HG03103 (cell line): ENCODE results near the gene OR52J3.
"Not testable (repeated sequence)": the region's sequence is repeated elsewhere in the genome, so short reads cannot be mapped to it uniquely, and the experiment has no call there.

Experiments used
- ATAC-seq: cut with Tn5 transposase; IDR thresholded peaks from one replicate; pipeline ENCODE4 v1.9.1; 2021; ENCODE audit warnings: low read depth; ENCODE audit not compliant: unreplicated experiment

The OR52J3 gene

GRCh38 chr11:5046226-5046625 lies at the start of gene OR52J3:
OR52J3 (plus strand) TSS chr11:5046526; CDS start chr11:5046526, 0 bp downstream.
- no peak for ATAC-seq

DNA sequence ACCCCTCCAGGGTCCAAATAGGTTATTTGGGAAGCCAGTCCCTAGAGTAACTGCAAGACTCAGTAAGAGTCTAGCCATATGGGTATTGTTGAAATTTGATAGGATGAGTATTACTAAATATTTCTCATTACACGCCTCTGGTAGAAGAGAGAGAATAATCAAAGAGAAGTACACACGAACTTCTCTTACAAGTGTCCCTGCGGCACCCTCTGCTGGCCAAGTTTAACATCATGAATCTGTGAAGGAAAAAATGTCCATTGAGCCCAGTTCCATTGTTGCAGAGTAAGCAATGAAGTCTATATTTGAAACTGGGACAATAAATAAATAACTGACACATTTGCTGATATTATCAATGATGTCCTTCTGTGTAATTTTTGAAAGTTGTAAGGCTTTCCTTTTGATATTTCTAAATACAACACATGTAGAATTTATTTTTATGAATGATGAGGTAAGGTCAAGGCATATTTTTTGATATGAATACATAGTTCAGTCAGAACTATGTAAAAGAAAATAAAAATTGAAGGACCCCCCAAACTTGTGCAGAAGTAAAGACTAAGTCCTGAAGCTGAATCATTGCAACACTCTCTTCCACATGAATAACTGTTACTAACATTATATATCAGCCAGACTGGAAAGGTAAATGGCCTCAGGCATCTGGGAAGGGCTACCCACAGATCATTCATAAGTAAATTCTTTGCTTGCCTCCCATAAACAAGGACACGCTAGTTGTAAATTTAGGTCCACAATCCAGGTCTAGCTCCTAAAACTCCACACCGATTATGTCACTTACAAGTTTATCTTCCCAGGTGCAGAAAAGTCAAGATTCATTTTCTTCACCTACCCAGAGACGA lies 41.7 kb upstream of the OR52J3 start:
- no peak for ATAC-seq

- no peak for ATAC-seq
Observed at GRCh38 chr11:5007561-5007960, 38.8 kb upstream of the OR52J3 start.

- no peak for ATAC-seq
Observed at GRCh38 chr11:5011254-5011653, 35.1 kb upstream of the OR52J3 start.

GRCh38 chr11:5013012-5013411 lies 33.3 kb upstream of the OR52J3 start:
- ATAC-seq: no peak

DNA sequence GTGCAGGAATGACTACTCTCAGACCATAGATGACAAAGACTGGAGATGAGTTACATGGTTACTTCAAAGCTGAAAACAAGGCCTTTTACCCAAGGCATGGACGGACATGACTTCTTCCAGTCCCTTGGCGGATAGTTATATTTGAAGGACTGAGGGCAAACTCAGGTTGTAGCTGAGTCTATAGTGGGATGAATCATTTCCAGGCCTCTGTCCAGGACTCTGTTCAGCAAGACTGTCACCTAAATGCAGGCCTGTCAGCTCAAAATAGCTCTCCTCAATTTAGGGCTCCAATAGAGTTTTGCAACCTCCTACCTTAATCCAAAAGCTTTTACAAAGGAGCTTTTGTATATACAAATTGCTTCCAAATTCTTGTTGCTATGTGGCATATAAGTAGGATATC lies 24.3 kb upstream of the OR52J3 start:
- ATAC-seq: no peak

DNA sequence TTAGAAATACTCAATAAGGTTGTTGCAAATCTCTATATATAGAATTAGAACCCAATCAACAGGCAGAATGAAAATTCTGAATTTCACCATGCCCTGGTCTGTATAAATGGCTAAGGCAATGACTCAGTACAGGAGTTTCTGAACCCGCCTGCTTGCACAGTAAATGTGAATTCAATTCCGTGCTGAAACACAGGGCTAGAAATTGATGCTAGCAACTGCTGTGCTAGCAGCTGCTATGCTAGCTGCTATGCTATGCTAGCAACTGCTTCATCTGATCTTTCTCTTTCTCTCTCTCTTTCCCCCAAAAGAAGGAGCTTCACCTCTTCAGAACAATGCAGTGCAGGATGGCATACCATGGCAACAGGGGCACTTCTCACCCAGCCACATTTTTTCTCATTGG lies 9.7 kb upstream of the OR52J3 start:
- ATAC-seq: no peak

- no peak for ATAC-seq
Observed at GRCh38 chr11:5037926-5038325, 8.4 kb upstream of the OR52J3 start.

GRCh38 chr11:5038341-5038740 lies 8.0 kb upstream of the OR52J3 start:
- no peak for ATAC-seq

- no peak for ATAC-seq
Observed at GRCh38 chr11:5040876-5041275, 5.5 kb upstream of the OR52J3 start.

GRCh38 chr11:5042091-5042490 lies 4.2 kb upstream of the OR52J3 start:
- no peak for ATAC-seq

DNA sequence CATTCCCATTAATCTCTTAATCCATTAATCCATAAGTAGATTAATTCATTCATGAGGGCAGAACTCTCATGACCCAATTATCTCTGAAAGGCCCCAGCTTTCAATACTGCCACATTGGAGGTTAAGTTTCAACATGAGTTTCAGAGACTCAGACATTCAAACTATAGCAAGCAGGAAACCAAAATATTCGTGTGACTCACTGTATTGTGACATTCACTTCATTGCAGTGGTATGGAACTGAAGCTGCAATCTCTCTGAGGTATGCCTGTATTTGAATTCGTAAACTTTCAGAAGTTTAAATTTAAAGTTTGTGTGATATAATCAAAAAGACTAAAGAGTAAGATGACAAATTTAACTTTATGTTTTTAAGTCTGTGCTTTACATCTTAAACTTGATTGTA lies 2.9 kb upstream of the OR52J3 start:
- ATAC-seq: no peak

DNA sequence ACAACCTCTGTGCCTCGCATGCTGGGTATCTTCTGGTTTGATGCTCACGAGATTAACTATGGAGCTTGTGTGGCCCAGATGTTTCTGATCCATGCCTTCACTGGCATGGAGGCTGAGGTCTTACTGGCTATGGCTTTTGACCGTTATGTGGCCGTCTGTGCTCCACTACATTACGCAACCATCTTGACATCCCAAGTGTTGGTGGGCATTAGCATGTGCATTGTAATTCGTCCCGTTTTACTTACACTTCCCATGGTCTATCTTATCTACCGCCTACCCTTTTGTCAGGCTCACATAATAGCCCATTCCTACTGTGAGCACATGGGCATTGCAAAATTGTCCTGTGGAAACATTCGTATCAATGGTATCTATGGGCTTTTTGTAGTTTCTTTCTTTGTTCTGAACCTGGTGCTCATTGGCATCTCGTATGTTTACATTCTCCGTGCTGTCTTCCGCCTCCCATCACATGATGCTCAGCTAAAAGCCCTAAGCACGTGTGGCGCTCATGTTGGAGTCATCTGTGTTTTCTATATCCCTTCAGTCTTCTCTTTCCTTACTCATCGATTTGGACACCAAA lies 516 bp downstream of the OR52J3 start:
- no peak for ATAC-seq

- not testable (repeated sequence) for ATAC-seq
Observed at GRCh38 chr11:5058679-5059078, 12.4 kb downstream of the OR52J3 start.

- no peak for ATAC-seq
Observed at GRCh38 chr11:5059391-5059790, 13.1 kb downstream of the OR52J3 start, which contains the start of gene OR52E2. OR52E2 (minus strand) TSS chr11:5059627; CDS start chr11:5059627, 0 bp downstream.

GRCh38 chr11:5065027-5065426 lies 18.7 kb downstream of the OR52J3 start:
- no peak for ATAC-seq

DNA sequence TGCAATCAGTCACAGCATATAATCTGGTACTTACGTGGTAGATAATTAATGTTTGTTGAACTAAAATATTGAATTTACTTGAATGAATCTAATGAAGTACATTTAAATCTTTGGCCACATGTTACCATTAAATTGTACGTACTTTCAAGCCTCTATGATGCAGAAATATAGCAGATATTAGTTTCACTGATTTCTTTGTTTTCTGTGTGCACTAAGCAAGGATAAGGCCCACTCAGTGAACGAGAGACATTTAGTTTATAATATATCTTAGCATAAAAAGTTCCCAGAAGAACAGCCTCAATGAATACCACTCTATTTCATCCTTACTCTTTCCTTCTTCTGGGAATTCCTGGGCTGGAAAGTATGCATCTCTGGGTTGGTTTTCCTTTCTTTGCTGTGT lies 22.9 kb downstream of the OR52J3 start, which contains the start of gene OR52E1:
TSS of gene OR52E1 (plus strand) at position 301 of the 400 bp plus-strand sequence.
- no peak for ATAC-seq

- no peak for ATAC-seq
Observed at GRCh38 chr11:5071799-5072198, 25.5 kb downstream of the OR52J3 start.

GRCh38 chr11:5081405-5081804 lies 35.1 kb downstream of the OR52J3 start:
- no peak for ATAC-seq

GRCh38 chr11:5083602-5084001 lies 37.3 kb downstream of the OR52J3 start:
- ATAC-seq: no peak

- ATAC-seq: no peak
Observed at GRCh38 chr11:5088556-5088955, 42.2 kb downstream of the OR52J3 start.

- ATAC-seq: no peak
Observed at GRCh38 chr11:5090668-5091067, 44.3 kb downstream of the OR52J3 start.
